HG03095 (cell line): Measurements from ENCODE around the gene OPCML.

ENCODE experiments used
- ATAC-seq: cut with Tn5 transposase; IDR thresholded peaks from one replicate; pipeline ENCODE4 v1.9.1; 2021; ENCODE audit warnings: moderate library complexity; ENCODE audit not compliant: unreplicated experiment

Gene OPCML

GRCh38 chr11:133240908-133241655 is 291.2 kb downstream of the OPCML start:
- no peak for ATAC-seq

GRCh38 chr11:133239575-133239974 is 292.7 kb downstream of the OPCML start:
- no peak for ATAC-seq

- ATAC-seq = no peak
Observed at GRCh38 chr11:133238495-133238894, 293.8 kb downstream of the OPCML start.

- ATAC-seq = no peak
Observed at GRCh38 chr11:133238027-133238426, 294.3 kb downstream of the OPCML start.

GRCh38 chr11:133235381-133235780 is 296.9 kb downstream of the OPCML start:
- ATAC-seq = no peak

GRCh38 chr11:133234883-133235282 is 297.4 kb downstream of the OPCML start:
- no peak for ATAC-seq

GRCh38 chr11:133232665-133233064 is 299.6 kb downstream of the OPCML start:
- no peak for ATAC-seq

- ATAC-seq = no peak
Observed at GRCh38 chr11:133230431-133230830, 301.9 kb downstream of the OPCML start.

- no peak for ATAC-seq
Observed at GRCh38 chr11:133228471-133229329, 303.6 kb downstream of the OPCML start.

- no peak for ATAC-seq
Observed at GRCh38 chr11:133227632-133228111, 304.6 kb downstream of the OPCML start.

GRCh38 chr11:133224271-133224670 is 308.0 kb downstream of the OPCML start:
- no peak for ATAC-seq

- ATAC-seq = no peak
Observed at GRCh38 chr11:133222425-133223330, 309.6 kb downstream of the OPCML start.

GRCh38 chr11:133219543-133219942 is 312.8 kb downstream of the OPCML start:
- ATAC-seq = no peak

GRCh38 chr11:133216813-133217212 is 315.5 kb downstream of the OPCML start:
- ATAC-seq = no peak

- no peak for ATAC-seq
Observed at GRCh38 chr11:133215596-133216230, 316.6 kb downstream of the OPCML start.

- ATAC-seq = no peak
Observed at GRCh38 chr11:133214646-133215045, 317.7 kb downstream of the OPCML start.

GRCh38 chr11:133212201-133212600 is 320.1 kb downstream of the OPCML start:
- no peak for ATAC-seq

- no peak for ATAC-seq
Observed at GRCh38 chr11:133207995-133208394, 324.3 kb downstream of the OPCML start.

GRCh38 chr11:133206313-133207005 is 325.8 kb downstream of the OPCML start:
- no peak for ATAC-seq

GRCh38 chr11:133204158-133204557 is 328.1 kb downstream of the OPCML start:
- no peak for ATAC-seq
